NCI-H2029 treated with DMSO at 0.1 percent for 48 hours (cell line): ENCODE results near the gene PAM.
"Not testable (repeated sequence)": the region's sequence is repeated elsewhere in the genome, so short reads cannot be mapped to it uniquely, and the experiment has no call there.

Experiments used
- DNase-seq: peaks from one replicate; lab custom pipeline; 2025; lab: John Stamatoyannopoulos, UW

The PAM gene

DNA sequence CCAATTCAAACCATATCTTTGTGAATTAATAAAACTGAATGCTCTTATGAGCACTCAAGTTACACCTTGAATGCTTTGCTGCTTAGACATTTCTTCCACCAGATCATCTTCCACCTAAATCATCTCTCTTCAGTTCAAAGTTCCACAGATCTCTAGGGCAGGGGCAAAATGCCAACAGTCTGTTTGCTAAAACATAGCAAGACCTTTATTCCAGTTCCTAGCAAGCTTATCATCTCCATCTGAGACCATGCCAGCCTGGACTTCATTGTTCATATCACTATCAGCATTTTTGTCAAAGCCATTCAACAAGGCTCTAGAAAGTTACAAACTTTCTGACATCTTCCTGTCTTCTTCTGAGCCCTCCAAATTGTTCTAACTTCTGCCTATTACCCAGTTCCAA lies 245.0 kb downstream of the PAM start:
- DNase-seq = no peak

DNA sequence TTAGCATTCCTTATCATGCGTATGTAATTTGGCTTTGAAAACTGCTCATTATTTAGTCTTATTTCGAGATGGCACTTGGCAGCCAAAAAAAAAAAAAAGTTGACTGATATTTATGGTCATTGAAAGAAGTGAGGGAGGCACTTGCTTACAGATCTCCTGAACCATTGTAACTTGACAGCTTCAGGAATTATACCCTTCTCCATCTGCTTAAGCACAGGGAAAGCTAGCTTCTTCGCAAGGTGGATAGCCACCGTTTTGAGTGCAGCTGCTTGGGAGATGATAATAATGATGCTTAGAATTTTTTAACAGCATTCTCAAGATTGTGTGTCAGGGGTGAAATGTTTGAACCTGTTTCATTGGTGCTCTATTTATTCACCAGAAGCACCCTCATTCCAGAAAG lies 248.8 kb downstream of the PAM start:
- DNase-seq = no peak

DNA sequence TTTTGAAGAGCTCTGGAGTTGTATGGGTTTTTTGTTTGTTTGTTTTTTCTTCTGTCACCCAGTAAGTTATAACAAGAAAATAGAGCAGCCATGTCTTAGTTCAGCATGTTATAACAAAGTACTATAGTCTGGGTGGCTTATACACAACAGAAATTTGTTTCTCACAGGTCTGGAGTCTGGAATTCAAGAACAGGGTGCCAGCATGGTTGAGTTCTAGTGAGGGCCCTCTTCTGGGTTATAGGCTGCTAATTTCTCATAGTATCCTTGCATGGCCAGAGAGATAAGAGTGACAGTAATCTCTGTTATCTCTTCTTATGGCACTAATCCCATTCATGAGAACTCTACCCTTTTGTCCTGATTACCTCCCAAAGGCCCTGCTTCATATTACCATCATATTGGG lies 250.2 kb downstream of the PAM start:
- no peak for DNase-seq

DNA sequence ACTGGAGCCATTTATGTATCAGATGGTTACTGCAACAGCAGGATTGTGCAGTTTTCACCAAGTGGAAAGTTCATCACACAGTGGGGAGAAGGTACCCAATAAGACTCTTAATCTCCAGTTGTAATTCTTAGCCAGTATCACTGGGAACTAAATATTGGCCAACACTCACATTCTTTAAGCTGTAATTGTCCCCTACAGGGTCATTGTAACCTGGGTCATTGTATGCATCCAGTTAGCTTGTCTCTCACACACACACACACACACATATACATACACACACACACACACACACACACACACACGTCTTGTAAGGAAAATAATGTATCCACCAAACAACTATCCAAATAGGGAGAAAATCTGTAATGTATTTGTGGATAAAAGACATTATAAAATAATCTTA lies 251.8 kb downstream of the PAM start:
- no peak for DNase-seq

DNA sequence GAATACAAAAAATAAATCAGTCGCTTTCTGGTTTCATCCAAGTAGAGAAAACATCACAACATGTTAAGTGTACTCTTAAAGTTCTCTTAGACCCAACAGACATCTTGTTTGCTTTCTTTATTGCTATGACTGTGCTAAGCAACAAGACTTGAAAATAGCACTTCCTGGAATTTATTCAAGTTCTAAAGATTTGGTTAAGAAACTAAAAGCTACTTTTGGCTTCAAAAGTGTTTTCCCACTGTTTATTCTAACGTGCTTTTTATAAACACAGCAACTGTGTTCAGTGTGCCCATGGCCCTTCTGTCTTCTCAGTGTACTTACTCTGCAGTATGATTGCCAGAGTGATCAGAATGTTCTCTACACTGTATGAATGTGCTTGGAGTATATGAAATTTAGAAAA lies 255.1 kb downstream of the PAM start:
- DNase-seq = no peak

DNA sequence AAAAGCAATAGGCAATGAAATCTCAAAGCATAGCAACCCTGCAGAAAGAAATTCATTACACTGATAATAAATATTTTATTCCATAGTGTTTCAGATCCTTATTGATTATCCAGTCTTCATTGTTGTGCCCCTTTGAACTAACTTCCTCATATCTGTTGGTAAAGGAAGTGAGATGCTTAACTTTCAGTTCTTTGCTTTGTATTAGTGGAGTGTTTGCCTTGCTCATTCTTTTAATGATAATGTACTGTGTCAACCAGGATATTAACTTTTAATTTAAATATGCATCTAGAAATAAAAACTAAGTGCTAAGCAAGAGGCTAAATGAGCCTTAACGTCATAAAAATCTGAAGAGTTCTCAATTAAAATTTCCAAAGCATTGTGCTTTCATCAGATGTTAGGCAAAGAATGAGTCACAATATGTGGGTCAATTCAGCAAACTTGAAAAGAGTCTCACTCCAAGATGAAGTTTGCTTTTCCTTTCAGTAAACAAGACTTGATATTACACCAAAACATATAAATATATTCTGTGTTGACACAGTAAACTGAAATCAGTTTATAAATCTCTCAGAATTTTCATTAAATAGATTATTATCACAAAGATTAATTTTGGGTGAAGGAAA lies 258.9 kb downstream of the PAM start:
- no peak for DNase-seq

DNA sequence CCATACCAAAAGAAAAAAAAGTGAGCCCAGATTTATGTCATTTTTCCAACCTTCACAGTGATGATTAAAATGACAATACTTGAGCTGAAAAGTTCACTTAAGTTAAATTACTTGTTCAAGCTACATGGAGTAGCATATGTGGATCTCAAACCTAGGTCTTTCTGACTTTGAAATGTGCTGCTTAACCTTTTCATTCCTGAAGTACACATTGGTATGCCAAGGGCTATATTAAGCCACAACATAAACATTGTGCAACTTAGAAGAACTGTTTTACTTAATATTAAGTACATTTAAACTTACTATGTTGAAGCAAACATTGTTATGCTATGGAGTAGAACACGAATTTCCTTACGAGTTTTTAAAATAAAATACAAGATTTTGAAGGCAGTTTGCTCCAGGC lies 259.9 kb downstream of the PAM start:
- DNase-seq = no peak

DNA sequence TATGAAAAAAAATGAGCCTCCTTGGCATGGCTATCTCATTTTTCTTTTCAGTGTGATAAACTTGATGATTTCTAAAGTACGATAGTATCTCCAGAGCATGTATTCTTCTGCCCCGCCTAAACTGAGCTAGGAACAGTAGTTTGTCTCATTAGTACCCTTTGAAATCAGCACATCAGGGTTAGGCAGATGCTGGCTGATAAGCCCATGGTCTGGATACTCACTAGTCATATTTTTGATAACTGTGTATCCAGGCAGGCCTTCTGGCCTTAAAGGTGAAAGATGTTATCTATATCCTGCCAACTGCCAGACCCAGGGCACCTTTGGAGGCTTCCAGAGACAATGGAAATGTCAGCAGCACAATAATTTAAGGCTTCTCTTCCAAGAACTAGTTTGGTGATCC lies 261.1 kb downstream of the PAM start:
- DNase-seq = no peak

DNA sequence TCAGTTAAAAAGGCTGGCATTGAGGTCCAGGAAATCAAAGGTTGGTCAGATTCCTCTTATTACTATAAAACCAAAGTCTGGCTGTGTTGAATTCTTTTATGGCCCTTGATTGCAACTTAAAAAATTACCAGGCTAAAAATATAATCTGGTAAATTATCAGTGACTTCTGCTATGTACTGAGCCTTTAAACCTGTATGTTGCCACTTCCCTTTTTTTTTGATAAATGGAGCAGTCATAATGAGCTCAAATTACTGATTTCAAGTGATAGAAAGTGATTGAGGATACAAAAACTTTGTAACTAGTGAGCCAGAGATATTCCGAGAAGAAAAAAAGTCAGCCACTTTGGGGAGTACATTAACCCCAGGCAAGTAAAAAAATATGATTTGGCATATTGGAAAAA lies 264.7 kb downstream of the PAM start:
- no peak for DNase-seq

DNA sequence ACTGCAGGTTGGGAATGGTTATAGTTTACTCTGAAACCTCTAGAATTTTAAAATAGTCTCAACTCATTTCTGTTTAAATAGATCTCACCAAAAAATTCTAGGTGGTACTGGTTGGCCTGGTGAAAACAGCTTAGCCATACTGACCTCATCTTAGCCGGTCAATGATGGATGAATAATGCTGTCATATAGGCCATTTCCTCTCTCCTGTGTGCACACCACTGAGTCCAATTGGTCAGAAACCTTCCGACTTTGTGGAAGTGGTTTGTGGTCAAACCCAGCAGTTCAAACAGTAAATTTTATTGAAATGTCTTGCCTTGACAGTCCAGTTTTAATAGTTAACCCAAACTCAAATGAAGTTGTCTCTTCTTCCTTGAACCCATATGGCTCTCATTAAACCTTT lies 266.2 kb downstream of the PAM start:
- no peak for DNase-seq

DNA sequence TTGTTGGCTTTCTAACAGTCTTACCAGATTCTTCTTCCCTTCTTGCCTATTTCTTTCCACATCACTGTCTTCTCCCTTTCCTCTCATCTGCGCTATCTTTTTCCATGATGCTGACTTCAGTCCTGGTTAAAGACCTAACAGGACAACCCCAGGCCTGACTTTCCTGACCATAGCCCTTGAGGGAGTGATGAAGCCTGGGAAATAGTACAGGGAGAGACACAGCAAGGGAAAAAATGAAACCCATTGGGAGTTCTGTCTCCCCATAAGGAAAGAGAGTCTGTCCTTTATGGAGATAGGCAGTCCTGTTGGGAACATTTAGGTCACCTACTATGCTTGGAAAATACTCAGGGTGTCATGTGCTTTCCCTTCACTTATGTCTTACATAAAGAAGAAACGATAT lies 272.2 kb downstream of the PAM start:
- DNase-seq = no peak

DNA sequence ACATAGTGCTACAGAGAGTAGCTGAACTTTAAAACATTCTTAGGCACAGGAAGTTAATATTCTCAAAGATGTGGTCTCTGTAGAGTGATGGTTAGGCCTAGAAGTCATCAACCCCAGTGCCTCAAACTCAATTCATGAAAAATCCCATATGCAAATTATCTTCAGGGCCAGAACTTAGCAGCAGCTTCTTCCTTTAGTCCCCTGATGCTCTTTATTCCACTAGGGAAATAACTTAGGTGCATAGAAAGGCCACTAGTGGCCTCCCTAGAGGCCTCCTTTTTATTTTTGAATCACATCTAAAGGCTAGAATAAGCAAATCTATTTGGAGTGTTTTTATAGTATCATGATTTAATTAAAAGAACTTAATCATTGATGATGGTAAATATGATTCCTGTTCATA lies 276.5 kb downstream of the PAM start:
- no peak for DNase-seq

DNA sequence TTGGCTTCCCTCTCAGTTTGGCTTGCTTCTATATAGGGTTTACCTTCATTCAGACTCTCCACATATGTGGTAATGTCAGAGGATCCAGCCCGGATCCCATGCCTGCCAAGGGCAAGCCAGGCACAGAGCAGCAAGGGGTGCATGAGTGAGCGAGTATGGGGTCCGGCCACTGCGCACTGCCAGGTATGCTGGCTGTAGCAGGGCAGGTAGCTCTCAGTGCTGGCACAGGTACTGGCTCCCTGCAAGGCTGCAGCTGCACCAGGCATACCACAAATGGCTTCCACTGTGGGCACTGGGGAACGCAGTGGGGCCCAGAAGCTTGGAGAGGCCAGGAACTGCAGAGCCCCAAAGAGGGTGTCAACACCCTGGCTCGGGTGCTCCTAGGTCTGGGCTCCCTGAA lies 278.6 kb downstream of the PAM start:
- no peak for DNase-seq

DNA sequence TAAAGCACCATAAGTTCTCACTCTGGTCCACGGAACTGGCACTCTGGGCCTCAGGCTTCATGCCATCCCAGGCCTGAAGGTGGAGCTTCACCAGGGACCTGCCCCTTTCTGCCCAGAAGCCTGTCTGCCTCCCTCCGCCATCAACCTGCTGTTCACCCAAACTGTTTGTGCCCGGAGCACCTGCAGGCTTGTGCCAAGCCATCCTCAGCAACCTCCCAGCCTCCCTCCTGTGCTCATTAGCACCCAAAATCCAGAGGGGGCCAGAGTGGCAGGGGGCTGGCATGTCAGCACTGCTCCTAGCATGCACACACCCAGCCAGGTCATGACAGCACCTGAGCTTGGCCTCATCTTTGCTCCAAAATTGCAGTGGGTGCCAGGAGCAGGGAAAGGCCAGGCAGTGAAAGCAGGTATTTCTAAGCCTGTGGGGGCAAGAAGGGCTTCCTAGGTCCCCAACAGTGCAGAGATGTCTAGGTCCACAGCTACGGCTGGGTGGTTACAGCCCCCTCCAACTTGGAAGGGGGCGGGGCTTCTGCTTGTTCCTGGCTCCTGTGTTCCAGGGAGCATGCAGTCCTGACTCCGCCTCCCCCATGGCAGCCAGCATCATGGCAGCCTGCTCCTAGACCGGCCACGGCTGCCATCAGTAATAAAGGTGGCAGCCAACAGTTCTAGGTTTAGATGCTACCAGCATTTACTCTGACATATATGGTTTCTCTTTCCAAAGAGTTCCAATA lies 279.7 kb downstream of the PAM start:
- no peak for DNase-seq

DNA sequence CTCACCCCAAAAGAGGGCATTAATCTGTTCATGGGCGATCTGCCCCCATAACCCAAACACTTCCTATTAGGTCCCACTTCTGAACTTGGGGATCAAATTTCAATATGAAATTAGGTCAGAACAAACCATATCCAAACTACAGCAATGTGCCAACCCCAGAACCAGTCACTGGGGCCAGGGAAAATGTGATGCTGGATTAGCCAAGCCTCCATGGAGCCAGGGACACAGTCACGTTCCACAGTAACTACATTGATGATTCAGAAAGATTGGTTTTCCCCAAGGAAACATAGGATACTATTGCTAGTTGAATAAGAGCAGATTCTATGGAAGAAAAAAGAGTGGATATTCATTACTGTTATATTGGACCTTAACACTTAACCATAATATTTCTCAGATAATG lies 280.6 kb downstream of the PAM start:
- no peak for DNase-seq

DNA sequence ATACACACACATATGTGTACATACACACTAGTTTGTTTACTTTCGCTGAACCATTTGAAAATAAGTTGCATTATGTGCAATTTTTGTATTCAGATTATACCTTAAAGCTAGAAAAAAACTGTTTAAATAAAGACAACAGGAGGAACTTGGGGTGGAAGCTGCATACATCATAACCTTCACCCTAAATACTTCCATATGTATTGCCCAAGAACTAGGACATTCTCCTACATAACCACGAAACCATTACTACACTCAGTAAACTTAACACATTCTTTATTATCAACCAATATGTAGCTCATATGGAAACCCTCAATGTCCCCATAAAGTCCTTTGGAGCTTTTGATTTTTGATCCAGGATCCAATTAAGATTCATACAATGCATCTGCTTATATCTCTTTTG lies 281.5 kb downstream of the PAM start:
- DNase-seq = no peak

DNA sequence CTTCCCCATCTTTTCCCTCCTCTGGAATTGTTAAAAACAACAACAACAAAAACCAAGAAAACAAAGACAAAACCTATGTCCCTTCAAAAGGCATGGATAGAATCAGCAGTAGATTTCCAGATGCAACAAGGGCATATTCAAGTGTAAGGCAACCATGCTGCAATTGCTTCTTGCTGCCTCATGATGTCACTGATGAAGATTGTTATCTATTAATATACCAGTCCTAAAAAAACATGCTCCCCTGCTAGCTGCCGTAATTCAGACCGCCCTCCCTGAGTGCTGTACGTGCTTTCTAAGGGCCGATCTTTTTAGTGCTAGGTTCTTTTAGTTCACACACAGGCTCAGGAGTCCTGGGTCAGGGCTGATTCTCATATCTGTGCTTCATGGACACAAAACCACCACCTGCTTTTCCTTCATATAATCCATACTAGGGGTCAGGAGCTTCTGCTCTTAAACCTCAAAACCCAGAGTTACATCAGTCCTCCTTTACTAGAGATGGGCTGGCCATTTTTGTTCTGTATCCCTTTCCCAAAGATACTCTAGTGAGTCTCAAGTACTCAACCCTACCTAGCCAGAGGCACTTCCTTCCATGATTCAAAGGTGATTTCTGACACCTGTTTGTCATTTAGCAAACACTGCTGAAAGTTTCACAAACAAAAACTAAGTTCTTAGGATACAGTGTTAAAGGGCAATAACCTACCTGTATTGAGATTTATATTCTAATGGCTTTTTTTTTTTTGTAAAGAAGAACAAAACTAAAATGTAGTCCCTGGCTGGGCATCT lies 282.8 kb downstream of the PAM start:
- no peak for DNase-seq

DNA sequence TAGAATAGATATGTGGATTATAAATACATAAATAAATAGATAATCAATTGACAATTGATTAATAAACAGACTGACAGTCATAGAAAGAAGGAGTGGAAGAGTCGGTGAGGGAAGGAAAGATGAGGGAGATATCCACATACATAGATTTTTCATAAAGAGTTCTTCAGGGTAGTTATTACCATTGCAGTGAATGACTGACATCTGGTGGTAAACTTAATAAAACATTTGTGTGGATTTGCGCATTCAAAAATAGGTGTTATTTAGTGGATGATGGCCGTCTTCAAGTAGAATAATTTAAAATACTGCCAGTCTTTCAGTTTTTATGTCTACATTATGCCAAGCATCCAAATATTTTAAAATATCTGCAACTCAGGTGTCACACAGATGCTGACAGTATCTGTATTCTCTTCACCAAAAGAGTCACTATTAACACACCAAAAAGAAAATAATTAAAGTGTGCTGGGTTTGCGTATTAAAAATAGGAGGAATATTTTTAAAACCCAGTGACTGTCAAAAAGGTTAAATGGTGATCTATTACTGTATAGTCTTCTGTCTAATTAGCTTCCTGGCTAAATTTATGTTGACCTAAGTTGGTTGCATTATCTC lies 286.1 kb downstream of the PAM start:
- DNase-seq = peak; percentile 61

DNA sequence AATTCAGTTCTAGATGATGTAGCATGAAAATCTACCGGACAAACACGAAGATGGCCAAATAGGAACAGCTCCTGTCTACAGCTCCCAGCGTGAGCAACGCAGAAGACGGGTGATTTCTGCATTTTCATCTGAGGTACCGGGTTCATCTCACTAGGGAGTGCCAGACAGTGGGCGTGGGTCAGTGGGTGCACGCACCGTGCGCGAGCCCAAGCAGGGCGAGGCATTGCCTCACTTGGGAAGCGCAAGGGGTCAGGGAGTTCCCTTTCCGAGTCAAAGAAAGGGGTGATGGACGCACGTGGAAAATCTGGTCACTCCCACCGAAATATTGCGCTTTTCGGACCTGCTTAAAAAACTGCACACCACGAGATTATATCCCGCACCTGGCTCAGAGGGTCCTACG lies 291.6 kb downstream of the PAM start:
- not testable (repeated sequence) for DNase-seq

DNA sequence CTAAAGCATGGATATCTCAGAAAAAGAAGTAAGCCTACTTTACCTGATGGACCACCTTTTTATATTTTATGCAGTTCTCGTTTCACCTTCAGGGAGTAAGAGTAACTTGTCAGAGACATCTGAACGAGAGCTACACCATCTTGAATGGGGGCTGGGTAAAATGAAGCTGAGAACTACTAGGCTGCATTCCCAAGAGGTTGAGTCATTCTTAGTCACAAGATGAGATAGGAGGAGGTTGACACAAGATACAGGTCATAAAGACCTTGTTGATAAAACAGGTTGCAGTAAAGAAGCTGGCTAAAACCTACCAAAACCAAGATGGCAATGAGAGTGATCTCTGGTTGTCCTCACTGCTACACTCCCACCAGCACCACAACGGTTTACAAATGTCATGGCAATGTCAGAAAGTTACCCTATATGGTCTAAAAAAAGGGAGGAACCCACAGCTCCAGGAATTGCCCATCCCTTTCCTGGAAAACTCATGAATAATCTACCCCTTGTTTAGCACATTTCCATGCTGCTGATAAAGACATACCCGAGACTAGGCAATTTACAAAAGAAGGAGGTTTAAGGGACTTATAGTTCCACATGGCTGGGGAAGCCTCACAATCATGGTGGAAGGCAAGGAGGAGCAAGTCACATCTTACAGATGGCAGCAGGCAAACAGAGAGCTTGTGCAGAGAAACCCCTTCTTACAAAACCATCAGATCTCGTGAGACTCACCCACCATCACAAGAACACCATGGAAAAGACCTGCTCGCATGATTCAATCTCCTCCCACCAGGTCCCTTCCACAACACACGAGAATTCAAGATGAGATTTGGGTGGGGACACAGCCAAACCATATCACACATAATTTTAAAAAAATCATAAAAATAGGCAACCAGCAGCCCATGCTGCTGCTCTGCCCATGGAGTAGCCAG lies 302.4 kb downstream of the PAM start:
- DNase-seq = no peak

DNA sequence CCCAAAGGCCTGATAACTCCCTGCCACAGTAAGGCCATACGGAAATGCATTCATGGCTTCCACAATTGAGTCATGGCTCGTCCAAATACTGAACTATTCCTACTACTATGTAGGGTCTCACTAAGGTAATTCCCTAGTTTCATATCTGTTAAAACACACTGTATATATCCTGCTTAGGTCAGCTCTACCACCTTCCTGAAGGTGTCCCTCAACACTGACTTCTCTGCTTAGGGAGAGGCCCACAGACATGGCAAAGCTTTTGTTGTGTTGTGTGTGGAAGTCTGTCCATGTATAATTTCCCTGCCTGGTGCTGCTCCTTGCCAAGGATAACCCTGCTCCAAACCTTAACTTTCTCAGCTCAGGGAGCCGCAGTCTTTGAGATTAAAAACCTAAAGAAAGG lies 304.4 kb downstream of the PAM start:
- no peak for DNase-seq

DNA sequence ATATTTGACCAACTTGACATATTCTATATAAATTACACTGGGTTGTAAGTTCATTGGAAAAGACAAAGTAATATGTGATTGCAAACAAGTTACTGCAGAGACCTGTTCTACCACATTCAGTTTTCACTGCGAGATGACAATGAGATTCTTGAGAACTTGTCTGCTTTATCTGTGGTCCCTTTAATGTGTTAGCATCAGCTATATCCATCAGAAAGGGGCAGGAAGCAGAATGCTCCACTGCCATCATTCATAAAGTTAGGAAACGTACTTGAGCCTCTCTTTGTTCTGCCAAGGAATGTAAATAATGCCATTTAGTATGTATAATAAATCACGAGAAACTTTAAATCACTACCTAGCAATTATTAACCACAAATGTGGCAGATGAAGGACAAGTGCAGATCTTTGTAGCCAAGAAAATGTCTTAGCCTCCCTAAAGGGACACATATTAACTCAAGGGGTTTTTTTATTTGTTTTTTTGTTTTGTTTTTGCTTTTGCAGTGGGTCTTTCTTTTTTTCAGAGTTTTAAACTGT lies 305.4 kb downstream of the PAM start:
- no peak for DNase-seq
